LNCaP clone FGC (cell line): ENCODE results near the gene P2RX2.

Source experiments
- DNase-seq: peaks from one replicate; pipeline ENCODE4 v3.0.0-alpha.2; 2011; ENCODE audit warnings: low read depth
- H3K4me3 ChIP-seq: 2 replicates; pipeline ENCODE4 v1.5.1; 2011; ENCODE audit warnings: mild to moderate bottlenecking, low read depth, low read length, control low read depth
- CTCF ChIP-seq: IDR thresholded peaks from 2 replicates; pipeline ENCODE4 v1.5.1; 2012; ENCODE audit warnings: mild to moderate bottlenecking; ENCODE audit not compliant: control insufficient read depth, insufficient read depth; ENCODE audit errors: extremely low read depth

The P2RX2 gene

GRCh38 chr12:132662901-132663755 lies 44.6 kb downstream of the P2RX2 start:
- H3K4me3 ChIP-seq = no peak overlapping the region
- TF ChIP-seq CTCF = no peak
- DNase-seq = no peak

- H3K4me3 ChIP-seq = no peak overlapping the region
Measured at GRCh38 chr12:132664206-132665148, 45.9 kb downstream of the P2RX2 start.

GRCh38 chr12:132665149-132665491 lies 46.5 kb downstream of the P2RX2 start:
- TF ChIP-seq CTCF = no peak

More at GRCh38 chr12:132664206-132665148, 45.9 kb downstream of the P2RX2 start:
- no peak for TF ChIP-seq CTCF
- no peak for DNase-seq

GRCh38 chr12:132665794-132666193 lies 47.2 kb downstream of the P2RX2 start:
- no peak for TF ChIP-seq CTCF
- H3K4me3 ChIP-seq = no peak overlapping the region

More at GRCh38 chr12:132665149-132665491, 46.5 kb downstream of the P2RX2 start:
- H3K4me3 ChIP-seq = no peak overlapping the region
- DNase-seq = no peak

GRCh38 chr12:132668191-132669088 lies 49.9 kb downstream of the P2RX2 start:
- TF ChIP-seq CTCF = no peak
- DNase-seq = no peak
- no peak overlapping the region for H3K4me3 ChIP-seq

More at GRCh38 chr12:132665794-132666193, 47.2 kb downstream of the P2RX2 start:
- no peak for DNase-seq

- no peak for TF ChIP-seq CTCF
- no peak for DNase-seq
- no peak overlapping the region for H3K4me3 ChIP-seq
Measured at GRCh38 chr12:132669166-132669879, 50.7 kb downstream of the P2RX2 start.
